Panc1 (cell line): ENCODE measurements around the gene SPOCK1.

ENCODE experiments used
- SIN3A ChIP-seq: IDR thresholded peaks from 2 replicates; pipeline ENCODE4 v1.6.1; 2012; ENCODE audit warnings: low read depth, mild to moderate bottlenecking, low read length, moderate library complexity, borderline replicate concordance; ENCODE audit not compliant: insufficient read depth
- TF ChIP-seq, protein P1 (sequence below): fragments of 450-650 bp; IDR thresholded peaks from 2 replicates; pipeline ENCODE4 v1.5.1; 2017; ENCODE audit warnings: mild to moderate bottlenecking
- TF ChIP-seq, protein P2 (sequence below), 2 experiments: IDR thresholded peaks; 2 replicates each; pipeline ENCODE4 v1.6.1; 2011 to 2012; ENCODE audit warnings: low read depth in 2 of 2, control low read depth in 1 of 2, low read length in 1 of 2, mild to moderate bottlenecking in 1 of 2, moderate library complexity in 1 of 2; ENCODE audit not compliant: insufficient read depth in 1 of 2

DNA sequence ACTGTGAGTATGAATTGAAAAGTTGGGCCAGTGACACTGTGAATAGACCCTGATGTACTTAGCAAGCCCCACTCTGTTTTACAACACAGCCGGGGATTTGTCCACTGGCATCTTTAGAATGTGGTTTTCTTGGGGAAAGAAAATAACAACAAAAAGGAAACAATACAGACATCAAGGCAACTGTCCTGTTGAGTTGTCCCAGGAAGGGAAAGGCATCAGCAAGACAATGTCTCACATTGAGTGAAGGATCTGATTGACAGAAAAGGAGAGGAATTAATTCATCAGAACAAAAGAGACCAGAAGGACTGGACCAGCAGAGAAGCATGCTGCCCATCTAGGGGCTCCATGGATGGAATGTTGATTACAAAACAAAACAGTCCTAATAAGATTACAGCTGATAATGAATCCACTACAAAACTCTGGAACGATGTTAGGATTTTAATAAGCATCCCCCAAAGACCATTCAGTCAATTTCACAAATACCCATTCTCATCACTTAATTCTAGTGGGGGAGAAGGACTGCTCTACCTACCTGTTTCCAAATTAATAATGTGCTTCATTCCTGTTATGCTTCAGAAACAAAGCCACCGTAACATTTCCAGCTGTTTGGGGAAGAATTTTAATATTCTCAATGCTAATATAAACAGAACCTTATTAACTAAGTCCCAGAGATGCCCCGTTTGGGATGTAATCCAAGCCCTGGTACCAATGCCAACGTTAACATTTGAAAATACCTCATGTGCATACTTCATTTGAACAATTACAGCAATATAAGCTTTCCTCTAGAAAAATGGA lies 298.0 kb downstream of the SPOCK1 start:
- TF ChIP-seq SIN3A, result no peak
- TF ChIP-seq, protein P1, sequence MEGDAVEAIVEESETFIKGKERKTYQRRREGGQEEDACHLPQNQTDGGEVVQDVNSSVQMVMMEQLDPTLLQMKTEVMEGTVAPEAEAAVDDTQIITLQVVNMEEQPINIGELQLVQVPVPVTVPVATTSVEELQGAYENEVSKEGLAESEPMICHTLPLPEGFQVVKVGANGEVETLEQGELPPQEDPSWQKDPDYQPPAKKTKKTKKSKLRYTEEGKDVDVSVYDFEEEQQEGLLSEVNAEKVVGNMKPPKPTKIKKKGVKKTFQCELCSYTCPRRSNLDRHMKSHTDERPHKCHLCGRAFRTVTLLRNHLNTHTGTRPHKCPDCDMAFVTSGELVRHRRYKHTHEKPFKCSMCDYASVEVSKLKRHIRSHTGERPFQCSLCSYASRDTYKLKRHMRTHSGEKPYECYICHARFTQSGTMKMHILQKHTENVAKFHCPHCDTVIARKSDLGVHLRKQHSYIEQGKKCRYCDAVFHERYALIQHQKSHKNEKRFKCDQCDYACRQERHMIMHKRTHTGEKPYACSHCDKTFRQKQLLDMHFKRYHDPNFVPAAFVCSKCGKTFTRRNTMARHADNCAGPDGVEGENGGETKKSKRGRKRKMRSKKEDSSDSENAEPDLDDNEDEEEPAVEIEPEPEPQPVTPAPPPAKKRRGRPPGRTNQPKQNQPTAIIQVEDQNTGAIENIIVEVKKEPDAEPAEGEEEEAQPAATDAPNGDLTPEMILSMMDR, result no peak
- TF ChIP-seq, protein P2, sequence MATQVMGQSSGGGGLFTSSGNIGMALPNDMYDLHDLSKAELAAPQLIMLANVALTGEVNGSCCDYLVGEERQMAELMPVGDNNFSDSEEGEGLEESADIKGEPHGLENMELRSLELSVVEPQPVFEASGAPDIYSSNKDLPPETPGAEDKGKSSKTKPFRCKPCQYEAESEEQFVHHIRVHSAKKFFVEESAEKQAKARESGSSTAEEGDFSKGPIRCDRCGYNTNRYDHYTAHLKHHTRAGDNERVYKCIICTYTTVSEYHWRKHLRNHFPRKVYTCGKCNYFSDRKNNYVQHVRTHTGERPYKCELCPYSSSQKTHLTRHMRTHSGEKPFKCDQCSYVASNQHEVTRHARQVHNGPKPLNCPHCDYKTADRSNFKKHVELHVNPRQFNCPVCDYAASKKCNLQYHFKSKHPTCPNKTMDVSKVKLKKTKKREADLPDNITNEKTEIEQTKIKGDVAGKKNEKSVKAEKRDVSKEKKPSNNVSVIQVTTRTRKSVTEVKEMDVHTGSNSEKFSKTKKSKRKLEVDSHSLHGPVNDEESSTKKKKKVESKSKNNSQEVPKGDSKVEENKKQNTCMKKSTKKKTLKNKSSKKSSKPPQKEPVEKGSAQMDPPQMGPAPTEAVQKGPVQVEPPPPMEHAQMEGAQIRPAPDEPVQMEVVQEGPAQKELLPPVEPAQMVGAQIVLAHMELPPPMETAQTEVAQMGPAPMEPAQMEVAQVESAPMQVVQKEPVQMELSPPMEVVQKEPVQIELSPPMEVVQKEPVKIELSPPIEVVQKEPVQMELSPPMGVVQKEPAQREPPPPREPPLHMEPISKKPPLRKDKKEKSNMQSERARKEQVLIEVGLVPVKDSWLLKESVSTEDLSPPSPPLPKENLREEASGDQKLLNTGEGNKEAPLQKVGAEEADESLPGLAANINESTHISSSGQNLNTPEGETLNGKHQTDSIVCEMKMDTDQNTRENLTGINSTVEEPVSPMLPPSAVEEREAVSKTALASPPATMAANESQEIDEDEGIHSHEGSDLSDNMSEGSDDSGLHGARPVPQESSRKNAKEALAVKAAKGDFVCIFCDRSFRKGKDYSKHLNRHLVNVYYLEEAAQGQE (IDR thresholded peaks at IDR 0.05; ENCODE audit: insufficient read depth in 1 of 2, low read depth in 2 of 2, low read length in 1 of 2), result no peak
